Neural cell (in vitro differentiated cells): Measurements from ENCODE around the gene UNCX.
A peak's percentile ranks its signal among the peaks of the same experiment; 100 is the strongest.

Experiments used
- EZH2 ChIP-seq: fragments of 200-600, 300-800 bp; shearing (Covaris generic), sonication (generic); IDR thresholded peaks from 2 replicates; pipeline ENCODE4 v1.6.1; 2014; ENCODE audit warnings: antibody characterized with exemption, low read length, borderline replicate concordance, mild to moderate bottlenecking; ENCODE audit not compliant: insufficient read depth, poor library complexity, severe bottlenecking
- POLR2AphosphoS5 ChIP-seq: IDR thresholded peaks from 2 replicates; pipeline ENCODE4 v1.6.1; 2012
- TF ChIP-seq, protein P1 (sequence below): fragments of 450-650 bp; IDR thresholded peaks from 2 replicates; pipeline ENCODE4 v1.5.1; 2014; ENCODE audit warnings: antibody characterized with exemption, mild to moderate bottlenecking, moderate library complexity; ENCODE audit not compliant: poor library complexity, severe bottlenecking

DNA sequence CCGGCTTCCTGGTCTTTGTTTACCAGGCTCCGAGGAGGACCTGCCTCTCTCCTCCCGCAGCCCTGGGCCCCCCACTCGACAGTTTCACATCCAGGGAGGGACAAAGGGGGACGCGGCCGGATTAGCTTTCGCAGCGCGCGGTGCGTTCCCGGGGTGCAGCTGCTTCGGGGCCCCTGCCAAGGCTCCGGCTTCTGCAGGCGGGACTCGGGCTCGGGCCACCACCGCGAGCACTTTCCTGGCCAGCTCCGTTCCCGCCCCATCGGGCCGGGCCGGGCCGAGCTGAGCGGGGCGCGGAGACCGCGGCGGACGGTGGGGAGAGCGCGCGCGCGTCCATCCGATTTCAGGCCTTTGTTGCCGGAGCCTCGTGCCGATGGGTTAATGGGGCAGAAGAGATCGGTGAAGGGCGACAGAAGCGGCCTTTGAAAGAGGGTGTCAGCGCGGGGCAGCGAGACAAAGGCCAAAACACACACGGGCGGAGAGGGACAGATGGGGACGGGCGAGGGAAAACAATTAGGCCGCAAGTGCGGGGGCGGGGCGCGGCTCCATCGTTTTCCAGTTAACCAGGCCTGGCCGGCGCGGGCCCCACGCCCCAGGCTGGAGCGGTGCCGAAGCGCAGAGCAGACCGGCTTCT is 8.5 kb upstream of the UNCX start:
- TF ChIP-seq, protein P1, sequence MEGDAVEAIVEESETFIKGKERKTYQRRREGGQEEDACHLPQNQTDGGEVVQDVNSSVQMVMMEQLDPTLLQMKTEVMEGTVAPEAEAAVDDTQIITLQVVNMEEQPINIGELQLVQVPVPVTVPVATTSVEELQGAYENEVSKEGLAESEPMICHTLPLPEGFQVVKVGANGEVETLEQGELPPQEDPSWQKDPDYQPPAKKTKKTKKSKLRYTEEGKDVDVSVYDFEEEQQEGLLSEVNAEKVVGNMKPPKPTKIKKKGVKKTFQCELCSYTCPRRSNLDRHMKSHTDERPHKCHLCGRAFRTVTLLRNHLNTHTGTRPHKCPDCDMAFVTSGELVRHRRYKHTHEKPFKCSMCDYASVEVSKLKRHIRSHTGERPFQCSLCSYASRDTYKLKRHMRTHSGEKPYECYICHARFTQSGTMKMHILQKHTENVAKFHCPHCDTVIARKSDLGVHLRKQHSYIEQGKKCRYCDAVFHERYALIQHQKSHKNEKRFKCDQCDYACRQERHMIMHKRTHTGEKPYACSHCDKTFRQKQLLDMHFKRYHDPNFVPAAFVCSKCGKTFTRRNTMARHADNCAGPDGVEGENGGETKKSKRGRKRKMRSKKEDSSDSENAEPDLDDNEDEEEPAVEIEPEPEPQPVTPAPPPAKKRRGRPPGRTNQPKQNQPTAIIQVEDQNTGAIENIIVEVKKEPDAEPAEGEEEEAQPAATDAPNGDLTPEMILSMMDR: no peak
- TF ChIP-seq POLR2AphosphoS5 (peak; percentile 8), EZH2 (peak; percentile 53)
